ENCODE results near the gene NECAP2. TPM values are rescaled to one million over a fixed set of nuclear protein-coding genes. Genes with fewer than 3 reads are reported as not detected.

NECAP2 gene
- total RNA-seq, 2 experiments from 2014 or later, result 123 to 132 TPM

GRCh38 chr1:16434501-16434900 lies 6.0 kb upstream of the NECAP2 start:
- Mint-ChIP-seq H3K27me3 (peaks cover 18% of the 10 kb centered on the region), H3K27ac (no peak overlapping the region), H3K4me1 (peaks cover 5% of the 10 kb centered on the region), H3K4me3 (no peak overlapping the region), H3K9me3 (no peaks in the 10 kb centered on the region), H3K36me3 (ENCODE audit: low read depth) (no peaks in the 10 kb centered on the region)
- ChIA-PET CTCF (no interaction called here), POLR2A (interaction anchor here (1.3 kb wide), 1 partner anchor 44 kb away, joined by 3 read pairs; no protein-coding TSS in a partner anchor)
- no peak for DNase-seq

GRCh38 chr1:16436946-16437474 lies 3.5 kb upstream of the NECAP2 start, which contains the start of gene SPATA21:
Gene SPATA21, minus strand, starts transcription at chr1:16437424. Its CDS starts 6,053 bp downstream, at chr1:16431371.
- no peak within 1 kb of the TSS for H3K4me3 Mint-ChIP-seq
- H3K9me3 Mint-ChIP-seq, result no peaks in the 10 kb centered on the region
- no peak within 1 kb of the TSS for H3K27ac Mint-ChIP-seq
- ChIA-PET POLR2A (no interaction called here), CTCF (no interaction called here)
- peaks cover 10% of the 10 kb centered on the region for H3K36me3 Mint-ChIP-seq (ENCODE audit: low read depth)
- peaks cover 8% of the 10 kb centered on the region for H3K27me3 Mint-ChIP-seq
- peaks cover 16% of the 10 kb centered on the region for H3K4me1 Mint-ChIP-seq
- DNase-seq, result no peak

- POLR2A ChIA-PET, result interaction anchor here (2.6 kb wide), 1 partner anchor 8 kb away, joined by 7 read pairs; no protein-coding TSS in a partner anchor
- Mint-ChIP-seq H3K27me3 (peaks cover 1% of the 10 kb centered on the region), H3K36me3 (ENCODE audit: low read depth) (peaks cover 20% of the 10 kb centered on the region), H3K4me1 (peaks cover 31% of the 10 kb centered on the region), H3K4me3 (no peak overlapping the region), H3K27ac (no peak overlapping the region), H3K9me3 (no peaks in the 10 kb centered on the region)
- CTCF ChIA-PET, result no interaction called here
- no peak for DNase-seq
Observed at GRCh38 chr1:16438516-16438915, 2.0 kb upstream of the NECAP2 start.

GRCh38 chr1:16438924-16439323 lies 1.6 kb upstream of the NECAP2 start:
- ChIA-PET CTCF (interaction anchor here (2.6 kb wide), 1 partner anchor 18 kb away, joined by 15 read pairs; no protein-coding TSS in a partner anchor), POLR2A (interaction anchor here (2.6 kb wide), 1 partner anchor 8 kb away, joined by 7 read pairs; no protein-coding TSS in a partner anchor)
- Mint-ChIP-seq H3K4me1 (peaks cover 35% of the 10 kb centered on the region), H3K27ac (no peak overlapping the region), H3K4me3 (no peak overlapping the region), H3K9me3 (no peaks in the 10 kb centered on the region), H3K36me3 (ENCODE audit: low read depth) (peaks cover 24% of the 10 kb centered on the region), H3K27me3 (peaks cover under 1% of the 10 kb centered on the region)
- DNase-seq, result no peak

GRCh38 chr1:16440131-16440469 lies 424 bp upstream of the NECAP2 start:
- H3K36me3 Mint-ChIP-seq (ENCODE audit: low read depth), result peaks cover 34% of the 10 kb centered on the region
- peak overlapping the region; percentile 88 for H3K27ac Mint-ChIP-seq
- H3K9me3 Mint-ChIP-seq, result no peaks in the 10 kb centered on the region
- DNase-seq, result no peak
- H3K4me3 Mint-ChIP-seq, result peak overlapping the region; percentile 91
- POLR2A ChIA-PET, result interaction anchor here (1.0 to 3.9 kb wide), 18 partner anchors 9 to 606 kb away, joined by 3 to 36 read pairs (median 6); partner anchors contain the start of genes FBXO42, RNU1-1 and SZRD1
- peaks cover 45% of the 10 kb centered on the region for H3K4me1 Mint-ChIP-seq
- no peaks in the 10 kb centered on the region for H3K27me3 Mint-ChIP-seq
- CTCF ChIA-PET, result interaction anchor here (0.6 to 3.3 kb wide), 13 partner anchors 8 to 268 kb away, joined by 3 to 15 read pairs (median 5); no protein-coding TSS in a partner anchor

DNA sequence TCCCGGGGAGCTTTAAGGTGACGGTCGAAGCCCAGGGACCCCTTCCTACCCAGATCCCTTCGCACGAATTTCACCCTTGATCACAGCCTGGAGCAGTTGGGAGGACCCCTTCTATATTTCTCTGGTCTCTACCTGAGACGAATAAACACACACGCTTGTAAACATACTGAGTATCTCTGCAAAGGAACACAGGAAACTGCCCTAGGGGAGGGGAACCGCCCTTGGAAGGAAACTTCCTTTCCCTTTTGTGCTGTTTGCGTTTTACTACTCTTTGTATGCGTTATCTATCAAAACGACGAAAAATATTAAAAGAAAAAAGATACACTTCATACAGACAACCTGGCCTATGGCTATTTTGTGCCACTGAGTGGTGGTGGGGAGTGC lies 750 bp downstream of the NECAP2 start:
- H3K36me3 Mint-ChIP-seq (ENCODE audit: low read depth), result peaks cover 41% of the 10 kb centered on the region
- H3K9me3 Mint-ChIP-seq, result no peaks in the 10 kb centered on the region
- peak overlapping the region; percentile 91 for H3K4me3 Mint-ChIP-seq
- peaks cover 49% of the 10 kb centered on the region for H3K4me1 Mint-ChIP-seq
- peak overlapping the region; percentile 88 for H3K27ac Mint-ChIP-seq
- H3K27me3 Mint-ChIP-seq, result no peaks in the 10 kb centered on the region
- no peak for DNase-seq
- ChIA-PET POLR2A (interaction anchor here (1.0 to 3.9 kb wide), 16 partner anchors 8 to 607 kb away, joined by 3 to 36 read pairs (median 8); partner anchors contain the start of genes FBXO42, RNU1-1 and SZRD1), CTCF (interaction anchor here (0.6 to 3.3 kb wide), 15 partner anchors 8 to 1185 kb away, joined by 3 to 15 read pairs (median 5); partner anchors contain the start of gene FBXO42)

DNA sequence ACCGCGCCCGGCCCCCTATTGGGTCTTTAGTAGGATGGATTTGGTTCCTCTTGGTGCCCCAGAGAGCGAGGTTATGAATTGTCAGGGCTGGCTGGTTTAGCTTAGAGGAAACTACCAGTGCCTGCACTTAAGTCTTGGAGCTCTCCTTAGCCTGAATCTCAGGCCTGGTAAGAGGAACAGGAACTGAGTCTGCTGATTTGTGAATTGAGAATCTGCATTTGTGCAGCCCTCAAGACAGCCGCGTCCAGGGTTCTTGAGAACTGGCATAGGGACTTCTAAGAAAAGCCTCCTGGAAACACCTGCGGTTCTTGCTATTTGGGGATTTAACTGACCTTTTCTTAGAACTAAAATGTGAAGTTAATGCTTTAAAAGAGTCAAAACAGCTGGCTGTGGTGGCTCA lies 1.7 kb downstream of the NECAP2 start:
- H3K36me3 Mint-ChIP-seq (ENCODE audit: low read depth), result peaks cover 45% of the 10 kb centered on the region
- POLR2A ChIA-PET, result interaction anchor here (0.8 to 3.9 kb wide), 12 partner anchors 7 to 463 kb away, joined by 3 to 36 read pairs (median 4); partner anchors contain the start of genes RNU1-1 and SZRD1
- no peaks in the 10 kb centered on the region for H3K27me3 Mint-ChIP-seq
- H3K9me3 Mint-ChIP-seq, result no peaks in the 10 kb centered on the region
- peak overlapping the region; percentile 91 for H3K4me3 Mint-ChIP-seq
- peak overlapping the region; percentile 88 for H3K27ac Mint-ChIP-seq
- CTCF ChIA-PET, result interaction anchor here (3.3 kb wide), 1 partner anchor 10 kb away, joined by 13 read pairs; no protein-coding TSS in a partner anchor
- H3K4me1 Mint-ChIP-seq, result peaks cover 50% of the 10 kb centered on the region
- DNase-seq, result peak; percentile 43

GRCh38 chr1:16442941-16443340 lies 2.4 kb downstream of the NECAP2 start:
- peak overlapping the region; percentile 88 for H3K27ac Mint-ChIP-seq
- H3K9me3 Mint-ChIP-seq, result no peaks in the 10 kb centered on the region
- no peak for DNase-seq
- CTCF ChIA-PET, result interaction anchor here (3.3 kb wide), 1 partner anchor 11 kb away, joined by 13 read pairs; no protein-coding TSS in a partner anchor
- peak overlapping the region; percentile 91 for H3K4me3 Mint-ChIP-seq
- H3K4me1 Mint-ChIP-seq, result peaks cover 53% of the 10 kb centered on the region
- H3K27me3 Mint-ChIP-seq, result no peaks in the 10 kb centered on the region
- H3K36me3 Mint-ChIP-seq (ENCODE audit: low read depth), result peaks cover 52% of the 10 kb centered on the region
- POLR2A ChIA-PET, result interaction anchor here (0.8 to 3.9 kb wide), 10 partner anchors 10 to 462 kb away, joined by 3 to 36 read pairs (median 6); partner anchors contain the start of genes RNU1-1 and SZRD1

- Mint-ChIP-seq H3K4me3 (peak overlapping the region; percentile 21), H3K4me1 (peaks cover 61% of the 10 kb centered on the region), H3K27ac (peak overlapping the region; percentile 59), H3K27me3 (no peaks in the 10 kb centered on the region), H3K9me3 (no peaks in the 10 kb centered on the region), H3K36me3 (ENCODE audit: low read depth) (peaks cover 64% of the 10 kb centered on the region)
- no peak for DNase-seq
- POLR2A ChIA-PET, result interaction anchor here (1.1 to 3.9 kb wide), 6 partner anchors 9 to 92 kb away, joined by 3 to 27 read pairs (median 8); partner anchors contain the start of gene RNU1-1
- CTCF ChIA-PET, result interaction anchor here (0.9 kb wide), 1 partner anchor 82 kb away, joined by 4 read pairs; no protein-coding TSS in a partner anchor
Observed at GRCh38 chr1:16443975-16444770, 3.6 kb downstream of the NECAP2 start.

GRCh38 chr1:16445052-16445451 lies 4.5 kb downstream of the NECAP2 start:
- Mint-ChIP-seq H3K27me3 (no peaks in the 10 kb centered on the region), H3K36me3 (ENCODE audit: low read depth) (peaks cover 73% of the 10 kb centered on the region), H3K4me3 (no peak overlapping the region), H3K9me3 (no peaks in the 10 kb centered on the region), H3K27ac (no peak overlapping the region), H3K4me1 (peaks cover 66% of the 10 kb centered on the region)
- DNase-seq, result no peak
- ChIA-PET CTCF (no interaction called here), POLR2A (interaction anchor here (1.2 to 3.2 kb wide), 4 partner anchors 8 to 77 kb away, joined by 4 to 11 read pairs (median 8); partner anchors contain the start of gene RNU1-1)

- POLR2A ChIA-PET, result no interaction called here
- Mint-ChIP-seq H3K4me1 (peaks cover 67% of the 10 kb centered on the region), H3K9me3 (no peaks in the 10 kb centered on the region), H3K27me3 (no peaks in the 10 kb centered on the region), H3K36me3 (ENCODE audit: low read depth) (peaks cover 79% of the 10 kb centered on the region), H3K4me3 (no peak overlapping the region), H3K27ac (no peak overlapping the region)
- no peak for DNase-seq
- CTCF ChIA-PET, result interaction anchor here (1.3 kb wide), 1 partner anchor 175 kb away, joined by 4 read pairs; no protein-coding TSS in a partner anchor
Observed at GRCh38 chr1:16446116-16446515, 5.6 kb downstream of the NECAP2 start.

DNA sequence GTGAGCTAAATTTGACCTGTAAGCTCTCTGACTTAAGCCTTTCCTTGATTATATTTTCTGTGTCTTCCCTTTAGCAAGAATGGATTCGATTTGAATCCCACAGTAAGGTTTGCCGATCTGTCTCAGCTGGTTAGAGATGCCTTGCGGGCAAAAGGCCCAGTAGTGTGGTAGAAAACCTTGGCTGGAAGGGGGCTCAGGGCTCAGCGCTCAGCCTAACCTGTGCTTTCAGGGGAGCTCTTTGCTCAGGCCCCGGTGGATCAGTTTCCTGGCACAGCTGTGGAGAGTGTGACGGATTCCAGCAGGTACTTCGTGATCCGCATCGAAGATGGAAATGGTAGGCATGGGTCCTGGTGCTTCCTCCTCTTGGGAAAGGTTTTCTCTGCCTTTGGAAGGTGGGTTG lies 7.1 kb downstream of the NECAP2 start:
- Mint-ChIP-seq H3K4me1 (peaks cover 61% of the 10 kb centered on the region), H3K4me3 (no peak overlapping the region), H3K9me3 (no peaks in the 10 kb centered on the region), H3K36me3 (ENCODE audit: low read depth) (peaks cover 81% of the 10 kb centered on the region), H3K27ac (no peak overlapping the region), H3K27me3 (no peaks in the 10 kb centered on the region)
- DNase-seq, result no peak
- ChIA-PET POLR2A (interaction anchor here (0.6 kb wide), 1 partner anchor 219 kb away, joined by 3 read pairs; no protein-coding TSS in a partner anchor), CTCF (interaction anchor here (0.5 kb wide), 1 partner anchor 31 kb away, joined by 3 read pairs; no protein-coding TSS in a partner anchor)

Measured in activated CD4-positive, alpha-beta memory T cell treated with anti-CD3 and anti-CD28 coated beads, Interleukin-2, amount 10 ng/mL, durations not matched to agents 7 days and 5 days (primary cell).